Loucy (cell line): ENCODE results near the gene PDGFC.

Source experiments
- EZH2phosphoT487 ChIP-seq: fragments of 200-600 bp; IDR thresholded peaks from 2 replicates; pipeline ENCODE4 v1.6.1; 2018; ENCODE audit warnings: antibody characterized with exemption, mild to moderate bottlenecking, moderate library complexity, borderline replicate concordance
- TF ChIP-seq, protein P1 (sequence below): fragments of 200-600 bp; sonication (generic); conservative IDR thresholded peaks from 2 replicates; pipeline ENCODE4 v1.5.1; 2014; ENCODE audit warnings: mild to moderate bottlenecking, antibody characterized with exemption, low read length

DNA sequence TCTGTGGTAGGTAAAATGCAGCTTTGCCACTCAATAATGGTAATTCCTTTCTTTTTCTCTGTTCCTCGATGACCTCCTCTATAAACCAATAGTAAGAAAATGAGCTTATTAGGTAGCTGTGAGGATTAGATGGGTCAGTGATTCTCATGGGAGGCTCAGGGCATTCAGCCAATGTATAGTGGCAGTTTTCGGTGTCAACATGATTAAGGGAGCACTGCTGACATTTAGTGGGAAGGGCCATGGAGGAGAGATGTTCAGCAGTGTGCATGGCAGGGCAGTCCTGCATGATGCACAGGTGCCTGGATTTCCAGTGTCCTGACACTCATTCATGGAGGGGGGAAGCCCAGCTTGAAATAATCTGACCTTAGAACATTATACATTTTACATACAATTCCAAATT, 232.8 kb downstream of the PDGFC start:
- TF ChIP-seq, protein P1, sequence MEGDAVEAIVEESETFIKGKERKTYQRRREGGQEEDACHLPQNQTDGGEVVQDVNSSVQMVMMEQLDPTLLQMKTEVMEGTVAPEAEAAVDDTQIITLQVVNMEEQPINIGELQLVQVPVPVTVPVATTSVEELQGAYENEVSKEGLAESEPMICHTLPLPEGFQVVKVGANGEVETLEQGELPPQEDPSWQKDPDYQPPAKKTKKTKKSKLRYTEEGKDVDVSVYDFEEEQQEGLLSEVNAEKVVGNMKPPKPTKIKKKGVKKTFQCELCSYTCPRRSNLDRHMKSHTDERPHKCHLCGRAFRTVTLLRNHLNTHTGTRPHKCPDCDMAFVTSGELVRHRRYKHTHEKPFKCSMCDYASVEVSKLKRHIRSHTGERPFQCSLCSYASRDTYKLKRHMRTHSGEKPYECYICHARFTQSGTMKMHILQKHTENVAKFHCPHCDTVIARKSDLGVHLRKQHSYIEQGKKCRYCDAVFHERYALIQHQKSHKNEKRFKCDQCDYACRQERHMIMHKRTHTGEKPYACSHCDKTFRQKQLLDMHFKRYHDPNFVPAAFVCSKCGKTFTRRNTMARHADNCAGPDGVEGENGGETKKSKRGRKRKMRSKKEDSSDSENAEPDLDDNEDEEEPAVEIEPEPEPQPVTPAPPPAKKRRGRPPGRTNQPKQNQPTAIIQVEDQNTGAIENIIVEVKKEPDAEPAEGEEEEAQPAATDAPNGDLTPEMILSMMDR = no peak
- TF ChIP-seq EZH2phosphoT487 = no peak
